ENCODE data around the gene NFATC2. TPM values are rescaled to one million over a fixed set of nuclear protein-coding genes. Genes with fewer than 3 reads are reported as not detected.

NFATC2 gene
- total RNA-seq, 3 donors from 2014 or later (not counting 1 experiment from before 2014, with no cell fraction given), result 141 to 195 (median 160) TPM

DNA sequence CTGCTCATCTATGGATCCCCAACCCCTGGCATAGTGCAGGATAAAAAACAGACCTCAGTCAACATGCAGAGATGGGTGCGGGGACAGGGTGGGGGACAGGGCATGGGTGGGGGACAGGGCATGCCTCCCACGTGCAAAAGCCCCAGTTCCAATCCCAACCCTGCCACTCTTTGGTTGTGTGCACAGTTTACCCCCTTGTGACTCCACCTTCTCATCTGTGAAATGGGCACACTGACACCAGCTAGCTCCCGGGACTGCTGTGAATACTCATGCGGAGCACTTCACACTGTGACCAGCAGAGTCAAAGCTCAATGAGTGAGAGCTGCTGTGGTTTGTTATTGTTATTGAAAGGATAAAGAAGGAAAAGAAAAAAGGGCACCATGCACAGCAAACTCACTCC lies 69.3 kb downstream of the NFATC2 start:
- Mint-ChIP-seq H3K27ac (peak overlapping the region; percentile 44 to 50), H3K4me1 (peaks cover 55 to 64% of the 10 kb centered on the region in 2 donors), H3K27me3 (ENCODE audit: low read depth in 2 of 2) (no peaks in the 10 kb centered on the region), H3K9me3 (no peaks in the 10 kb centered on the region), H3K36me3 (peaks cover 8% of the 10 kb centered on the region), H3K4me3 (no peak overlapping the region)
- H3K4me1 ChIP-seq (ENCODE audit: control insufficient read depth, insufficient read depth, low read length), result peaks cover 11% of the 10 kb centered on the region
- H3K36me3 ChIP-seq (ENCODE audit: control insufficient read depth, insufficient read depth, low read length), result peaks cover 70% of the 10 kb centered on the region
- ATAC-seq (no peak), DNase-seq (no peak)
- no peak overlapping the region for H3K27ac ChIP-seq (ENCODE audit: low read length)
- no peaks in the 10 kb centered on the region for H3K27me3 ChIP-seq (ENCODE audit: control insufficient read depth, insufficient read depth, low read length)
- 94% methylated on average over 2 of the region's 4 CpGs for WGBS (ENCODE audit: insufficient coverage)
- intact Hi-C loops (cut with micrococcal nuclease), result no loop called here
- H3K4me3 ChIP-seq (ENCODE audit: low read length), result no peak overlapping the region
- TF ChIP-seq, protein P1, sequence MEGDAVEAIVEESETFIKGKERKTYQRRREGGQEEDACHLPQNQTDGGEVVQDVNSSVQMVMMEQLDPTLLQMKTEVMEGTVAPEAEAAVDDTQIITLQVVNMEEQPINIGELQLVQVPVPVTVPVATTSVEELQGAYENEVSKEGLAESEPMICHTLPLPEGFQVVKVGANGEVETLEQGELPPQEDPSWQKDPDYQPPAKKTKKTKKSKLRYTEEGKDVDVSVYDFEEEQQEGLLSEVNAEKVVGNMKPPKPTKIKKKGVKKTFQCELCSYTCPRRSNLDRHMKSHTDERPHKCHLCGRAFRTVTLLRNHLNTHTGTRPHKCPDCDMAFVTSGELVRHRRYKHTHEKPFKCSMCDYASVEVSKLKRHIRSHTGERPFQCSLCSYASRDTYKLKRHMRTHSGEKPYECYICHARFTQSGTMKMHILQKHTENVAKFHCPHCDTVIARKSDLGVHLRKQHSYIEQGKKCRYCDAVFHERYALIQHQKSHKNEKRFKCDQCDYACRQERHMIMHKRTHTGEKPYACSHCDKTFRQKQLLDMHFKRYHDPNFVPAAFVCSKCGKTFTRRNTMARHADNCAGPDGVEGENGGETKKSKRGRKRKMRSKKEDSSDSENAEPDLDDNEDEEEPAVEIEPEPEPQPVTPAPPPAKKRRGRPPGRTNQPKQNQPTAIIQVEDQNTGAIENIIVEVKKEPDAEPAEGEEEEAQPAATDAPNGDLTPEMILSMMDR (IDR thresholded peaks at IDR 0.05), result no peak
- H3K9me3 ChIP-seq (ENCODE audit: control insufficient read depth, insufficient read depth, low read length), result no peaks in the 10 kb centered on the region

DNA sequence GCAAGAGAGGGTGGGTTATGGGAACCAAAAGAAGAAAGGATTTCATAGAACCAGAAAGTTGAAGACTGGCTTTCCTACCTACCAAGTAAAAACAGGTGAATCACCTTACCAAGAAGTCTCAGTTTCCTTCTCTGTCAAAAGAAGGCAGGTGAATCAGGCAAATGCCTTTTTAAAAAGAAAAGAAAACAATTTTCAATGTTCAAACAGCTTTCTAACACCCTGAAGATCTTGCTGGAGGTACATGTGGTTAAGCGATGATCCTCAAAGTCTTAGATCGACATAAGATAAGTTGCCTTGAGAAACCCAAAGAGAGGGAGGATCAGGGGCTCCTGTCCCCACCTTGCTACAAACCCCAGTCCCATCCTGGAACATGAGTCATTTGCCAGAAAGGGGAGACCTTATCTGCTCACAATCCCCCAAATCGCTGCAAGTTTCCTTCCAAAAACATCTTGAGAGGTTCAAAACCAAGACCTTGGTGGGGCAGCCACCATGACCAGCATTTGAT lies 71.6 kb downstream of the NFATC2 start:
- Mint-ChIP-seq H3K36me3 (peaks cover 8% of the 10 kb centered on the region), H3K9me3 (no peaks in the 10 kb centered on the region), H3K27me3 (ENCODE audit: low read depth in 2 of 2) (no peaks in the 10 kb centered on the region), H3K4me3 (no peak overlapping the region), H3K4me1 (peaks cover 43 to 60% of the 10 kb centered on the region in 2 donors), H3K27ac (peak overlapping the region; percentile 69 to 76)
- DNase-seq (peak in 1 of 2 donors; percentile 33), ATAC-seq (no peak)
- Histone ChIP-seq H3K36me3 (ENCODE audit: control insufficient read depth, insufficient read depth, low read length) (peaks cover 76% of the 10 kb centered on the region), H3K27me3 (ENCODE audit: control insufficient read depth, insufficient read depth, low read length) (no peaks in the 10 kb centered on the region), H3K27ac (ENCODE audit: low read length) (no peak overlapping the region), H3K4me3 (ENCODE audit: low read length) (no peak overlapping the region), H3K4me1 (ENCODE audit: control insufficient read depth, insufficient read depth, low read length) (peaks cover 11% of the 10 kb centered on the region), H3K9me3 (ENCODE audit: control insufficient read depth, insufficient read depth, low read length) (no peaks in the 10 kb centered on the region)
- TF ChIP-seq, protein P1 (IDR thresholded peaks at IDR 0.05), result no peak
- intact Hi-C loops (cut with micrococcal nuclease), result no loop called here
- 46% methylated on average over 2 of the region's 3 CpGs for WGBS (ENCODE audit: insufficient coverage)

DNA sequence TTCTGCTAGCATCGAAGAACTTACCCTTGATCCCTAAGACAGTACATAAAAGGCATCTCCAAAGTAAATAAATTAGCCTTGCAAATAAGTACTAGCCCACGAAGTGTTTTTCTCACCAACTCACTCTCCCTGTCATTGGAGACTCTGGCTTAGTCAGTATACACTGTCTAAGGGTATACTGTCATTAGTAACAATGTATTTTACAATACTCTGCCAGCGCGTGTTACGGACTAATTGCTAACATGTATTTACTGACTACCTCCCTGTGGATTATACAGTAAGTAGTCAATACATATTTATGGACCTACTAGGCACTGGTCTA lies 72.1 kb downstream of the NFATC2 start:
- H3K9me3 Mint-ChIP-seq, result no peaks in the 10 kb centered on the region
- Histone ChIP-seq H3K27me3 (ENCODE audit: control insufficient read depth, insufficient read depth, low read length) (no peaks in the 10 kb centered on the region), H3K4me3 (ENCODE audit: low read length) (no peak overlapping the region), H3K4me1 (ENCODE audit: control insufficient read depth, insufficient read depth, low read length) (peaks cover 10% of the 10 kb centered on the region), H3K36me3 (ENCODE audit: control insufficient read depth, insufficient read depth, low read length) (peaks cover 74% of the 10 kb centered on the region), H3K27ac (ENCODE audit: low read length) (no peak overlapping the region), H3K9me3 (ENCODE audit: control insufficient read depth, insufficient read depth, low read length) (no peaks in the 10 kb centered on the region)
- intact Hi-C loops (cut with micrococcal nuclease), result no loop called here
- WGBS (ENCODE audit: insufficient coverage), result 89% methylated on average over 1 of the region's 5 CpGs
- TF ChIP-seq, protein P1 (IDR thresholded peaks at IDR 0.05), result no peak
- H3K27me3 Mint-ChIP-seq (ENCODE audit: low read depth in 2 of 2), result no peaks in the 10 kb centered on the region
- no peak for DNase-seq
- ATAC-seq, result no peak
- no peak overlapping the region for H3K4me3 Mint-ChIP-seq
- H3K36me3 Mint-ChIP-seq, result peaks cover 8% of the 10 kb centered on the region
- peak overlapping the region; percentile 69 to 76 for H3K27ac Mint-ChIP-seq
- peaks cover 42 to 59% of the 10 kb centered on the region in 2 donors for H3K4me1 Mint-ChIP-seq

Data from natural killer cell (primary cell).